Kidney (tissue), 14 donors: ENCODE results near the gene EPHA5. TPM values are rescaled to one million over a fixed set of nuclear protein-coding genes. Genes with fewer than 3 reads are reported as not detected.

ENCODE experiments used
- DNase-seq, 5 donors: peaks; one replicate each; pipeline ENCODE4 v3.0.0-alpha.2; 2013 to 2020
- FAIRE-seq: peaks from 2 replicates; lab custom pipeline; 2012; peaks lifted over from hg19 to GRCh38; lab: Jason Lieb, UNC
- H3K27ac ChIP-seq, 2 donors: one replicate each; pipeline ENCODE4 v1.7.0; 2013; ENCODE audit warnings: low read depth in 2 of 2, low read length in 2 of 2, inconsistent platforms in 1 of 2
- H3K27me3 ChIP-seq: one replicate; pipeline ENCODE4 v1.7.1; 2013; ENCODE audit warnings: low read length, inconsistent platforms; ENCODE audit not compliant: control insufficient read depth, insufficient read depth
- H3K36me3 ChIP-seq, 3 donors: one replicate each; pipeline versions ENCODE4 v1.7.0 to v1.7.1; 2013; ENCODE audit warnings: low read length in 3 of 3, control low read depth in 1 of 3, inconsistent platforms in 1 of 3; ENCODE audit not compliant: insufficient read depth in 3 of 3, control insufficient read depth in 2 of 3
- H3K4me1 ChIP-seq, 3 donors: one replicate each; pipeline versions ENCODE4 v1.7.0 to v1.7.1; 2013; ENCODE audit warnings: low read length in 3 of 3, inconsistent platforms in 1 of 3, low read depth in 1 of 3; ENCODE audit not compliant: control insufficient read depth in 2 of 3, insufficient read depth in 2 of 3
- H3K4me3 ChIP-seq, 3 donors: one replicate each; pipeline versions ENCODE4 v1.7.0 to v1.8.1; 2013; ENCODE audit warnings: low read length in 3 of 3, control low read depth in 1 of 3, inconsistent platforms in 1 of 3
- H3K9ac ChIP-seq, 3 donors: one replicate each; pipeline versions ENCODE4 v1.7.0 to v1.7.1; 2013; ENCODE audit warnings: low read length in 3 of 3, control low read depth in 1 of 3, inconsistent platforms in 1 of 3
- H3K9me3 ChIP-seq, 3 donors: one replicate each; pipeline versions ENCODE4 v1.7.0 to v1.7.1; 2013; ENCODE audit warnings: low read length in 3 of 3, control low read depth in 1 of 3, inconsistent platforms in 1 of 3; ENCODE audit not compliant: control insufficient read depth in 2 of 3, insufficient read depth in 1 of 3
- CTCF ChIP-seq: IDR thresholded peaks from 3 replicates; pipeline ENCODE4 v1.5.1; 2012; ENCODE audit warnings: mild to moderate bottlenecking, moderate library complexity, borderline replicate concordance; ENCODE audit not compliant: insufficient read depth; ENCODE audit errors: extremely low read depth
- intact Hi-C: fragments of 100-400 bp; cut with DNase I; formaldehyde crosslinking; loops from one replicate; pipeline ENCODE4 v1.11.1; 2022
- polyA plus RNA-seq: library from polyadenylated mRNA; stranded (reverse); fragments of 350-450 nt; fragmentation: Illumina TruSeq; extraction: RNeasy Lipid Tissue Mini Kit (QIAGEN cat#74804); gene quantifications from one replicate; pipeline ENCODE4 v1.2.3, GENCODE V29; 2014; ENCODE audit warnings: low read depth, low replicate concordance; ENCODE audit not compliant: insufficient read depth
- total RNA-seq: library from RNA; stranded (reverse); fragmentation: NEBNext Ultra II Directional; extraction: Animal tissue kit (Norgen Biotek cat#: 25700); gene quantifications from one replicate; pipeline ENCODE4 v1.2.1, GENCODE V29; 2021
- donor health status: control.
- donor health status: control.
- donor health status: control.
- donor health status: control.
- donor health status: control.
- donor health status: DM: yes; HTN: yes; CAD: no.
- donor health status: Normal renal cell carcinoma (clear cell type).

The EPHA5 gene
- total and polyA plus RNA-seq, 2 donors from 2014 or later, result 0.22 TPM; not detected in 1

DNA sequence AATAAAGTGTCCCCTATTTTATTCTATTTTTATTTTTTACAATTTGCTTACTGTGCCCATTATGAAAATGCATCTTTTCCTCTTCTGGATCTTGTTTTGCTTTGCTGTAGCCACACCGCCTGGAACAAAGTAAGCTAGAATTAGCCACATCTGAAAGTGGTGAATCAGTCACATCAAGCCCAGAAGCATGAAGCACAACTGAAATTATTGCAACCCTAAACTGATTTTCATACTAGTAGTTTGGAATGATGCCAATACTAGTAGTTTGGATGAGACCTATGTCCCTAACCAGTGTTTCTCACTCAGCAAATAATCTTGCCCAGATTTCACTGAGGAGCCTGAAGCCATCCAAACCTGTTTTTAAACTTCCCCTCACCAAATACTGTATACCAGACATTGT lies 303.0 kb downstream of the EPHA5 start:
- no peaks in the 10 kb centered on the region for H3K9me3 ChIP-seq
- FAIRE-seq (no peak), DNase-seq (no peak)
- intact Hi-C loops, result no loop called here
- H3K4me1 ChIP-seq, result no peaks in the 10 kb centered on the region
- H3K36me3 ChIP-seq, result no peaks in the 10 kb centered on the region
- no peak for TF ChIP-seq CTCF
- no peak overlapping the region for H3K27ac ChIP-seq
- no peak overlapping the region for H3K4me3 ChIP-seq
- H3K27me3 ChIP-seq, result no peaks in the 10 kb centered on the region
- H3K9ac ChIP-seq, result no peak overlapping the region

- H3K4me3 ChIP-seq, result no peak overlapping the region
- no peak for TF ChIP-seq CTCF
- no peak overlapping the region for H3K27ac ChIP-seq
- H3K9me3 ChIP-seq, result no peaks in the 10 kb centered on the region
- H3K9ac ChIP-seq, result no peak overlapping the region
- DNase-seq, result no peak
- no peaks in the 10 kb centered on the region for H3K27me3 ChIP-seq
- no peak for FAIRE-seq
- intact Hi-C loops, result no loop called here
- no peaks in the 10 kb centered on the region for H3K4me1 ChIP-seq
- no peaks in the 10 kb centered on the region for H3K36me3 ChIP-seq
These were observed 311.4 kb downstream of the EPHA5 start for GRCh38 chr4:65358914-65359313.

- H3K36me3 ChIP-seq, result no peaks in the 10 kb centered on the region
- no peak overlapping the region for H3K27ac ChIP-seq
- FAIRE-seq, result peak; percentile 95
- intact Hi-C loops, result no loop called here
- no peak for TF ChIP-seq CTCF
- H3K9me3 ChIP-seq, result no peaks in the 10 kb centered on the region
- H3K27me3 ChIP-seq, result no peaks in the 10 kb centered on the region
- no peak overlapping the region for H3K4me3 ChIP-seq
- no peak for DNase-seq
- H3K9ac ChIP-seq, result no peak overlapping the region
- H3K4me1 ChIP-seq, result no peaks in the 10 kb centered on the region
These were observed 317.2 kb downstream of the EPHA5 start for GRCh38 chr4:65353098-65353497.

DNA sequence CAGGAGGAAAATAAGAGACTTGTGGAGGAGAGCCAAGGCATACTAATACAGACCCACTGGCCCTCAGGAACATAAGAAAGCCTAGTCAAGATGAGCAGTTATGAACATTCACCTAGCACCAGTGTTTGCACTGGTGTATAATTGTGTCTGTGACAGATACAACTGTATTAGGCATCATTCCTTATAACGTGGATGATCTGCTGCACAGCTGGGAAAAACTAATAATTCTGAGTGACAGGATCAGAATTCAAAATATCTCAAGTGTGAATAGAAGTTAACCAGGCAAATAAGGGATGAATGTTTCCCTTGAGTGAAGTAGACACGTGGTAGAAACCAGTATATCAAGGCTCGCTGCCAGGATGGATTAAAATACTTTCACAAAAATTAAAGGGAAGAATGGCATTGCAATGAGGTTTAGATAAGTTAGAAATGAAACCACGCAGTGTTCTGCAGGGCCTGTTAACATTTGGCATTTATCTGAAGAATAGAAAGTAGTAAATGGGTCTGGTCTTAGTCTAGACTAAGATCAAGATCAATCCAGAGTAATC lies 325.9 kb downstream of the EPHA5 start:
- no peak for TF ChIP-seq CTCF
- intact Hi-C loops, result no loop called here
- Histone ChIP-seq H3K36me3 (no peaks in the 10 kb centered on the region), H3K9me3 (no peaks in the 10 kb centered on the region), H3K4me3 (no peak overlapping the region), H3K27me3 (no peaks in the 10 kb centered on the region), H3K9ac (no peak overlapping the region), H3K4me1 (no peaks in the 10 kb centered on the region), H3K27ac (no peak overlapping the region)
- DNase-seq (no peak), FAIRE-seq (no peak)
